Skin epidermis (tissue), 12 donors: ENCODE data around the gene DHX16.
A peak's percentile ranks its signal among the peaks of the same experiment; 100 is the strongest.

ENCODE experiments used
- H3K27ac ChIP-seq, 21 experiments: fragments of 200-600 bp; sonication (generic) in 11 of 21; one replicate each; pipeline ENCODE4 v1.5.0; 2020; ENCODE audit warnings: mild to moderate bottlenecking in 3 of 21, inconsistent platforms in 2 of 21, moderate library complexity in 2 of 21
- H3K4me3 ChIP-seq, 7 experiments: fragments of 200-600 bp; sonication (generic) in 2 of 7; one replicate each; pipeline ENCODE4 v1.5.0; 2020; ENCODE audit warnings: inconsistent platforms in 2 of 7, mild to moderate bottlenecking in 2 of 7, moderate library complexity in 1 of 7

DHX16 gene

DNA sequence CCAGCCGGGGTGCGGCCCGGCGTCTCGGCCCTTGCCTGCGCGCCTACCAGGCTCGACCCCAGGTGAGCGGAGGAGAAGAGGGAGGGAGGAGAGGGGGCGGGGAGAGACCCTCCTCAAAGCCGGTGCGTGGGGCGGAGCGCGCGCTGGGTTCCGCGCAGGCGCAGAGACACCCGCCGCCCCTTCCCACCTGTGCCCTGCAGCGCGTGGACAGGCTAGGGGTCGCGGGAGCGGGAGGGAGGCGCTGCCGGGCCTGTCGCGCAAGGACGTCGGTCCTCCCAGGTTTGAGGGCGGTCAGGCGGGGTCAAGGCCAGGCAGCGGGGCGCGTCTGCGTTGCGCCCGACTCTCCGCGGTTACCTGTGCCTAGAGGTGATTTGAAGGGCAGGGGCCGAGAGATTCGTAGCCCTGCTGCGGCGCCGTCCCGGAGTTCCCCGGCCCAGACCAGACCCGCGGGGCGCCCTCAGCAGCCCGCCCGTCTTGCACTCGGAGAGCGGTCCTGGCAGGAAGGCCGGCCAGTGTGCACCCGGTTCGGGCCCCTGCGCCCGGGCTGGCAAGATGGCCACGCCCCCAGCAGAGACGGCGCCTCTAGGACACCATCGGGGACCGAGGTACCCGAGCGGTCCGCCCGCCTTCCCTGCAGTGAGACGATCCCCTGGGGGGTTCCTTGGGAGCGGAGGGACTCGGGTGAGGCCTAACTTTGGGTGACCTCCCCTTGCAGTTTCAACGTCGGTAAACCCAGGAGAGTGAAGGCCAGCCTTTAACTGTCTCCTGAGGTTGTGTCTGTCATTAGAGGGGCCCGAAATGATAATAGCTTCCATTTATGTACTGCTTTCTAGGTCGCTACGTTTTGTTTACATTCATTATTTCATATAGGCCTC lies 25.3 kb downstream of the DHX16 start:
- Histone ChIP-seq H3K4me3 (peak overlapping the region; percentile 83 to 99 (median 96)), H3K27ac (peak overlapping the region; percentile 75 to 97 (median 91))

DNA sequence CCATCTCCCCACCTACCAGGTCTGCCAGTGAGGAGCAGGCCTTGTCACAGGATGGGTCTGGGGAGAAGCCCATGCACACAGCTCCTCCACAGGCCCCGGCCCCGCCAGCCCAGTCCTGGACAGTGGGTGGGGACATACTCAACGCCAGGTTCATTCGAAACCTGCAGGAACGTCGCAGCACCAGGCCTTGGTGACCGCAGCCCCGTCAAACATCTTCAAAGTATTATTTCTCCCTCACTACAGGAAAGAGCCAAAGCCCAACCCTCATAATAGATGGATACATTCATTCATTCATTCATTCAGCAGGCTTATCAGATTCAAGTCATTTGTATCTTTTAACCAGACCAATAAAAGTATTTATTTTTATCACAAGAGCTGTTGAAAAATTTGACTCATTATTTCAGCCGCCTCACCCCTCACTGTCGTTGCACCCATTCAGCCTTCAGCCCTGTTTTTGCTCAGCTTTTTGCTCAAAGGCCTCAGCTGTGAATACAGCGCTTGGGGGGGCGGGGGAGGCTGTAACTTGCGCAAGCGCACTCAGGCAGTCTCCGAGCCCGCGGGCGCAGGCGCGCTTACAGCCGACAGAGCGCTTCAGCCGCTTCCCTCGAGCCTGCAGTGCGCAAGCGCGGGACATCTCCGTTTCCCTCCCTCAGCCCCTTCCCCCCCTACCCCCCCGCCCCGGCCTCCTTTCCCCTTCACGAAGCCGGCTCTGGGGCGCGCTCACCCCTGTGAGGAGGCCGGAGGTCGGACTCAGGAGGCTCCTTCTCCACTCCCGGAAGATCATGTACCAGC lies 26.2 kb downstream of the DHX16 start, which contains the start of gene C6orf136:
TSS of gene C6orf136 (plus strand) at position 684 of the 792 bp plus-strand sequence. CDS start at position 783, 99 bp downstream.
- peak within 1 kb of the TSS; percentile 75 to 97 (median 91) for H3K27ac ChIP-seq
- H3K4me3 ChIP-seq: peak within 1 kb of the TSS; percentile 83 to 99 (median 96)

DNA sequence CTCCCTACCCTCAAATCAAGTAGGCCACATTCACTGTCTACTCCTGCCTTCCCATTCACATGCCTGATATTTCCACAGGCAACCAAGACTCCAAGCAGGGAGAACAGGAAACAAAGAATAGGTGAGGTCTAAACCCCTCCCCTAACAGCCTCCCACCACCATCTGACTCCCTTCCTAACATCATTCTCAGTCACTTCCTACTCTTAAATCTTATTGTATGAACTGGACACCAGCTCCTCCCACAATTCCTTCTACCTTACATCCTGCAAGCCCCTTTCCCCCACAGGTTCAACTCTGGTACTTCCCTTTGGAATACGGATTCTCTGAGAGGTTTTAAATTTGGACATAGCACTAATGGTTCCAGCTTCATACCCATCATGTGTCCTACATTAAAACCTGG lies 26.8 kb downstream of the DHX16 start:
- H3K4me3 ChIP-seq: no peak overlapping the region
- H3K27ac ChIP-seq: no peak overlapping the region

GRCh38 chr6:30644769-30645168 lies 28.0 kb downstream of the DHX16 start:
- H3K27ac ChIP-seq: no peak overlapping the region

DNA sequence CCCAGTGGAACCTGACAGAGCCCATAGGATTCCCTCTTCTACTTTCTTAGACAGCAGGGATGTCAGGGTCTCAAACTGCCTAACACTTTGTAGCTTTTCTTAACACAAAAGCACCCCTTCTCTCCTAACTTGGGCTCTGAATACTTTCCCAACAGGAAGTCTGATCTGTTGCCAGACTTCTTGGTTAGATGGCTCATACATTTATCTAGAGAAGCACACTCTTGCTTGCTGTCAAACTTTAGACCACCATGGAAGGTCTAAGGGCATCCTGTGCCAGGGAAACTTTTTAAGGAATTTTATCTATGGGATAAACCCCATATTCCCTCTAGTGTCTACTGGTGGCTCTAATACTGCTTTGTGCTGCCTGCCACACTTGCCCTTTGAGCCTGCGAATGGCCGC lies 29.1 kb downstream of the DHX16 start:
- Histone ChIP-seq H3K4me3 (no peak overlapping the region), H3K27ac (no peak overlapping the region)

More at GRCh38 chr6:30644769-30645168, 28.0 kb downstream of the DHX16 start:
- no peak overlapping the region for H3K4me3 ChIP-seq

DNA sequence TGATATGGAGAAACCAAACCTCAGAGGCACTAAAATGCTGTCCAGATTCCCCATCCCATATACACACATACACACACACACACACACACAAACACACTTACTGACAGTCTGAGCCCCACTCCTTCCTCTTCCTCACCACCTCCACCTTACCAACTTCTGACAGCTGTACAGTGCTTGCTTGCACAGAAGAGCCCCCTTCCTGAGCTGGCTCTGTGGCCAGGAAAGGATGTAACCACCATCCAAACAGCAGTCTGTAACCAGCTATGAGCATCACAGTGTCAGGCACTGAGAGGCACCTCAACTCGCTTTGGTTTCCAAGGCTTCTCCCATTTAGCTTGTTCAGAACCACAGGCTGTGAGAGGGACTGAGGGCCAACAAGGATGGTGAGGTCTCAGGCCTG lies 31.8 kb downstream of the DHX16 start:
- Histone ChIP-seq H3K4me3 (no peak overlapping the region), H3K27ac (no peak overlapping the region)

- no peak overlapping the region for H3K27ac ChIP-seq
- H3K4me3 ChIP-seq: no peak overlapping the region
These were observed 32.3 kb downstream of the DHX16 start for GRCh38 chr6:30640481-30640880.

DNA sequence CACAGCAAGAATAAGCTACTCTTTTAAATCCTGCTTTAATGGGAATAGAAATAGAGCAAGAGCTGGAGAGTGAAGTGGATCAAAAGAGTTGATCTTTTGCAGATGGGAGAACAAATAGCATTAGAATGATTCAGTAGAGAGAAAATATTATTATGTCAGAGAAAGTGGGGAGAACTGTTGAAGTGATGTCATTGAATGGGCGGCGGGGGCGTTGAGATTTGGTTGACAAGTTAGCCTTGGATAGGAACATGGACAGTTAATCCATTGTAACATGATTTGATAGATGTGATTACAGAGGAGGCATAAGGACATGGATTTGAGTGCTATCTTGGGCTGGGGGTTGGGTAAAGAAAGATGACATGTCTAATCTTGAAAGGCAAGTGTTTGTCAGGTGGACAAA lies 37.0 kb downstream of the DHX16 start:
- Histone ChIP-seq H3K27ac (no peak overlapping the region), H3K4me3 (no peak overlapping the region)

GRCh38 chr6:30626484-30627366 lies 46.1 kb downstream of the DHX16 start, which contains the start of gene ATAT1:
Gene ATAT1, plus strand, starts transcription at chr6:30626874.
- Histone ChIP-seq H3K27ac (peak within 1 kb of the TSS; percentile 24 to 96 (median 90)), H3K4me3 (peak within 1 kb of the TSS; percentile 40 to 67 (median 58))

DNA sequence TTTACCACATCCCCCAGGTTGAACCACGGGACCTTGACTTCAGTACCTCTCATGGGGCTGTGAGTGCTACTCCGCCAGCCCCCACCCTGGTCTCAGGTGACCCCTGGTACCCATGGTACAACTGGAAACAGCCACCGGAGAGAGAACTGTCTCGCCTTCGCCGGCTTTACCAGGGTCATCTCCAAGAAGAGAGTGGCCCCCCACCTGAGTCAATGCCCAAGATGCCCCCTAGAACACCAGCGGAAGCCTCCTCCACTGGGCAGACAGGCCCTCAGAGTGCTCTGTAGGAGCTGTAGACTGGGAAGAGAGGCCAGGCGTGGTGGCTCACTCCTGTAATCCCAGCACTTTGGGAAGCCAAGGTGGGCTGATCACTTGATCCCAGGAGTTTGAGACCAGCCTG lies 47.3 kb downstream of the DHX16 start:
- Histone ChIP-seq H3K27ac (peak overlapping the region in 2 of 21 experiments; percentile 85 to 94), H3K4me3 (no peak overlapping the region)

DNA sequence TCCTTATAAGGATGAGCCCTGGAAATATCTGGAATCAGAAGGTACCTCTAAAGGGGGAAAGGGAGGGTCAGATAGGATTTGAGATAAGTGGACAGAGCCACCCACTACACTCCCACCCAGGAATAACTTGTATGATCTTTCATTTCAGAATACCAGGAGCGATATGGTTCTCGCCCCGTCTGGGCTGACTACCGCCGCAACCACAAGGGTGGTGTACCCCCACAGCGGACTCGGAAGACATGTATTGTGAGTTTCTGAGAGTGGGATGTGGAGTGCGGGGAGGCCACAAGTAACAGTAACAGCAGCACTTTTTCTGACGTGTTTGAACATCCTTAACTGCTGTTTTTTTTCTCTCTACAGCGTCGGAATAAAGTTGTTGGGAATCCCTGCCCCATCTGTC lies 53.2 kb downstream of the DHX16 start:
- peak overlapping the region in 1 of 21 experiments; percentile 26 for H3K27ac ChIP-seq
- no peak overlapping the region for H3K4me3 ChIP-seq

- Histone ChIP-seq H3K27ac (peak overlapping the region; percentile 2 to 100 (median 95)), H3K4me3 (peak overlapping the region; percentile 48 to 86 (median 55))
These were observed 54.5 kb downstream of the DHX16 start for GRCh38 chr6:30618270-30618797.

DNA sequence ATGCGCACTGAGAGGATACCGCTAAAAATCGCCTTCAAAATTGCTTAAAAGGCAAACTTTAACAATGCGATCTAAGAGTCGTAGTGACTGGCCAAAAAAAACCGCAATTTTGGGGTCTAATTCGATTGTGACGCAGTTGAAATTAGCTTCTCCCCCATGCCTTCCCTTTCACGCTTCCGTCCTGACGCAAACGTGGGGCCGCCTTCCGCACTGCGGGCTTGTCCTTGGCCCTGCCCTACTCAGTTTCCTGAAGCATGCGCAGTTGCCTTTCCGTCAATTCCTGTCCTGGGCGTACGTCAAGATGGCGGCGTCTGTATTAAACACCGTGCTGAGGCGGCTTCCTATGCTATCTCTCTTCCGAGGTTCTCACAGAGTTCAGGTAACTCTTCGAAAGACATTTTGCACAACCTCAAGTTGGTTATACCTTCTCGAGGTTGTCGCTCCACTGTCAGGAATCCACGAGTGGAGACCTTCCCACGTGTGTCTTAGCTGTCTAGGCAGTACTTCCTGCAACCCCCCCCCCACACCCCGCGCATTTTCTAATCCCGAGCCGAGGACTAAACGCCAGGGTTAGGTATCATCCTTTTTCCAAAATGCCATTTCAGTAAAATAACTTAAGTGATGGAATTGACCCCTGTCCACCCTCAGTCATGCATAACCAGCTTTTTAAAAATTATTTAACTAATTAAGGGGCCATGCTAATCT lies 55.1 kb downstream of the DHX16 start, which contains the start of gene MRPS18B:
TSS of gene MRPS18B (plus strand) at position 276 of the 705 bp plus-strand sequence. CDS start at position 302, 26 bp downstream.
- Histone ChIP-seq H3K27ac (peak within 1 kb of the TSS; percentile 60 to 100 (median 97)), H3K4me3 (peak within 1 kb of the TSS; percentile 58 to 97 (median 80))

DNA sequence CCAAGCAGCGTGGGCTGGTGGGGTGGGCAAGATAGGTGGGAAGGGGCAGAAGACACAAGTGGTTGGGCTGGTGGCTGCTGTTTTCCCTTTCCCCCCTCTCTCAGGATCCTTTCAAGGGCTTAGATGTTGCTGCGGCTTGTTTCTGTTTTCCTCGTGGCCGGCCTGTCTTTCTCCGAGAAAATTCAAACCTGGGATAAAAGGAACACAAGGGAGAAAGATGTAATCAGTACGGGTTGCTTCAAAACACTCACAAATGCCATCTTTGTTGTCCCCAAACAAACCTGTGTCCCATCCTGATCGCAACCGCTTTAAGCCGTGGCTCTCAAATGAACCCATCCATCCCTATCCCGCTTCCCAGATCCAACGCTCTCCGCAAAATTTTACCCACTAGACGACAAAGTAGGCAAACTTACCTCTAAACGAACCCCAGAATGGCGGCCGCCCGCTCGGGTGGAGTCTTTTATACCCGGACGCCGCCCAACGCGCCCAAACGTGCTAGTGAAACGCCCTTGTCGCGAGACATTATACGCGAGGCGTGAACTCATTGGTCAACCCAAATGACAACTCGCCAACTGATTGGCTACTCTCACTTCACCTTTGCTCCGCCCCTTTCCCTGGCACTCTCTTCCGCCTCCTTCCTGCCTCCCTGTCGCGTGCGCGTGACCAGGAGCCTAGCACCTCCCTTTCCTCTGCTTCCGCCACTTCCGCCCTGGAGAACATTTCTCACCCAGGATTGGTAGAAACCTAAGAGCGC lies 55.8 kb downstream of the DHX16 start, which contains the start of gene PPP1R10:
TSS of gene PPP1R10 (minus strand) at position 433 of the 754 bp plus-strand sequence. CDS start 7,299 bp downstream, outside the sequence.
- Histone ChIP-seq H3K27ac (peak within 1 kb of the TSS; percentile 60 to 100 (median 97)), H3K4me3 (peak within 1 kb of the TSS; percentile 58 to 97 (median 80))

GRCh38 chr6:30615958-30616810 lies 56.6 kb downstream of the DHX16 start:
- Histone ChIP-seq H3K27ac (peak overlapping the region; percentile 60 to 100 (median 97)), H3K4me3 (peak overlapping the region; percentile 58 to 97 (median 80))

DNA sequence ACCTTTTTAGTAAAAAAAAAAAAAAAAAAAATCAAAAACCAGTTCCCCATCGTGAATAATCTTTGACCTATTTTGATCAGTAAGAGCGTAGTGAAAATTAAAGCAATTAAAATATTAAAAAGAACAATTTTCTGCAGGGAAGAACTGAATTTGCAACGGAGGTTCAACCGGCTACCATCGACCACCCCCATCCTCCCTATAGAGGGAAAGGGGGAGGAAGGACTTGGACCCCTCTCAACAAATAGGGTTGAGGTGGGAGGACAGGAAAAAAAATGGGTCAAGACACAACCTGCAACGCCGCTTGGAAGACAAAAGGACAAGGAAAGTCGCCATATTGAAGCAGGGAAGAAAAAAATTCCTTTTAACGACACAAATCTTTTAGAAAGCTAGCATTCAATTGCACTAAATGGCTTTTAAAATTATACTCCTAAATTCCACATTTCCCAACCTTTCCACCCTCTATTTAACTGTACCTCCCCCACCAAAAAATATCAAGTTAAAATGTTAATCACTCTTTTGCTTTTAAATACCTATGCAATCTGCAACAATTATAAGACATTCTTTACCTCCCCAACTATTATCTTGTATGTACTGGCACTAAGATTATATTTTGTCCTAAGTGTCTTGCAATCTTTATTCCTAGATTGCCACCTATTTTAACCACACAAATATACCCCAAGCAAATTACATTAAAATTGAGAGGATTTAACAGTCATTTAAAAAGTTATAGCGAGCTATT lies 57.4 kb downstream of the DHX16 start:
- peak overlapping the region; percentile 58 to 97 (median 80) for H3K4me3 ChIP-seq

More for the DNA sequence above, 57.4 kb downstream of the DHX16 start:
- H3K27ac ChIP-seq: peak overlapping the region; percentile 60 to 100 (median 97)
